NCI-H748 treated with DMSO at 0.1 percent for 48 hours (cell line): ENCODE data around the gene OBP2B.
"Not testable (repeated sequence)": the region's sequence is repeated elsewhere in the genome, so short reads cannot be mapped to it uniquely, and the experiment has no call there.

Experiments used
- DNase-seq: peaks from one replicate; lab custom pipeline; 2025; lab: John Stamatoyannopoulos, UW

The OBP2B gene

GRCh38 chr9:133208880-133209300 is at the start of gene OBP2B:
Gene OBP2B, minus strand, starts transcription at chr9:133209250. Its CDS starts 51 bp downstream, at chr9:133209199.
- DNase-seq: not testable (repeated sequence)

- DNase-seq: no peak
Observed at GRCh38 chr9:133258061-133259015, 49.3 kb upstream of the OBP2B start.

GRCh38 chr9:133257465-133257956 is 48.5 kb upstream of the OBP2B start:
- no peak for DNase-seq

- no peak for DNase-seq
Observed at GRCh38 chr9:133256686-133257091, 47.6 kb upstream of the OBP2B start.

GRCh38 chr9:133256136-133256461 is 47.0 kb upstream of the OBP2B start:
- no peak for DNase-seq

GRCh38 chr9:133255371-133256135 is 46.5 kb upstream of the OBP2B start:
- no peak for DNase-seq

GRCh38 chr9:133254471-133254870 is 45.4 kb upstream of the OBP2B start:
- no peak for DNase-seq

- DNase-seq: no peak
Observed at GRCh38 chr9:133253268-133253667, 44.2 kb upstream of the OBP2B start.

- DNase-seq: no peak
Observed at GRCh38 chr9:133252301-133253020, 43.4 kb upstream of the OBP2B start.

- DNase-seq: no peak
Observed at GRCh38 chr9:133251773-133252172, 42.7 kb upstream of the OBP2B start.

- not testable (repeated sequence) for DNase-seq
Observed at GRCh38 chr9:133251221-133251620, 42.2 kb upstream of the OBP2B start.

- DNase-seq: no peak
Observed at GRCh38 chr9:133250741-133251170, 41.7 kb upstream of the OBP2B start.

GRCh38 chr9:133249337-133249736 is 40.3 kb upstream of the OBP2B start:
- no peak for DNase-seq

- DNase-seq: no peak
Observed at GRCh38 chr9:133248726-133249295, 39.8 kb upstream of the OBP2B start.

GRCh38 chr9:133247632-133248031 is 38.6 kb upstream of the OBP2B start:
- DNase-seq: no peak

- DNase-seq: no peak
Observed at GRCh38 chr9:133246991-133247390, 37.9 kb upstream of the OBP2B start.

- no peak for DNase-seq
Observed at GRCh38 chr9:133246562-133246961, 37.5 kb upstream of the OBP2B start.

GRCh38 chr9:133242991-133243390 is 33.9 kb upstream of the OBP2B start:
- DNase-seq: no peak

- DNase-seq: no peak
Observed at GRCh38 chr9:133242241-133242640, 33.2 kb upstream of the OBP2B start.

GRCh38 chr9:133239533-133240090 is 30.6 kb upstream of the OBP2B start:
- no peak for DNase-seq

GRCh38 chr9:133238851-133239532 is 29.9 kb upstream of the OBP2B start:
- DNase-seq: no peak
